Activated CD8-positive, alpha-beta memory T cell treated with anti-CD3 and anti-CD28 coated beads for 24 hours (primary cell): ENCODE measurements around the gene CTLA4.

ENCODE experiments used
- DNase-seq: peaks from one replicate; pipeline ENCODE4 v3.0.0-alpha.2; 2020

CTLA4 gene

GRCh38 chr2:203867561-203868200, at the start of gene CTLA4:
Gene CTLA4, plus strand, starts transcription at chr2:203867771. Its CDS starts 172 bp downstream, at chr2:203867943.
- no peak for DNase-seq

- no peak for DNase-seq
These were observed 48.9 kb upstream of the CTLA4 start for GRCh38 chr2:203818656-203819055.

GRCh38 chr2:203819434-203820133, 48.0 kb upstream of the CTLA4 start:
- DNase-seq = no peak

GRCh38 chr2:203820969-203821368, 46.6 kb upstream of the CTLA4 start:
- DNase-seq = no peak

- DNase-seq = no peak
These were observed 45.3 kb upstream of the CTLA4 start for GRCh38 chr2:203822240-203822639.

- DNase-seq = no peak
These were observed 44.4 kb upstream of the CTLA4 start for GRCh38 chr2:203823173-203823572.

- no peak for DNase-seq
These were observed 43.5 kb upstream of the CTLA4 start for GRCh38 chr2:203824057-203824456.

- DNase-seq = no peak
These were observed 43.0 kb upstream of the CTLA4 start for GRCh38 chr2:203824603-203825002.

- DNase-seq = no peak
These were observed 40.9 kb upstream of the CTLA4 start for GRCh38 chr2:203826704-203827103.

GRCh38 chr2:203830304-203831055, 37.1 kb upstream of the CTLA4 start:
- no peak for DNase-seq

GRCh38 chr2:203835420-203835819, 32.2 kb upstream of the CTLA4 start:
- DNase-seq = no peak

GRCh38 chr2:203835892-203836800, 31.4 kb upstream of the CTLA4 start:
- DNase-seq = no peak

- DNase-seq = no peak
These were observed 26.8 kb upstream of the CTLA4 start for GRCh38 chr2:203840655-203841205.

GRCh38 chr2:203841654-203842053, 25.9 kb upstream of the CTLA4 start:
- no peak for DNase-seq

GRCh38 chr2:203842373-203842772, 25.2 kb upstream of the CTLA4 start:
- DNase-seq = no peak

GRCh38 chr2:203846490-203847105, 21.0 kb upstream of the CTLA4 start:
- DNase-seq = no peak

GRCh38 chr2:203849010-203849409, 18.6 kb upstream of the CTLA4 start:
- no peak for DNase-seq

GRCh38 chr2:203852760-203853159, 14.8 kb upstream of the CTLA4 start:
- DNase-seq = no peak

GRCh38 chr2:203853271-203853670, 14.3 kb upstream of the CTLA4 start:
- no peak for DNase-seq

- no peak for DNase-seq
These were observed 13.8 kb upstream of the CTLA4 start for GRCh38 chr2:203853722-203854121.

- DNase-seq = no peak
These were observed 12.3 kb upstream of the CTLA4 start for GRCh38 chr2:203855274-203855673.

- DNase-seq = no peak
These were observed 9.9 kb upstream of the CTLA4 start for GRCh38 chr2:203857656-203858055.
